Transverse colon (tissue), 4 donors: ENCODE measurements around the gene BOK.

ENCODE experiments used
- CTCF ChIP-seq, 5 experiments: fragments of 200-600 bp in 3 of 5; fragments of 450-650 bp in 2 of 5; sonication (generic) in 3 of 5; IDR thresholded peaks; 1 replicate in 2 of 5; 2 replicates in 3 of 5; pipeline ENCODE4 v1.5.1; 2016 to 2017; ENCODE audit warnings: antibody characterized with exemption in 5 of 5, inconsistent platforms in 3 of 5, mild to moderate bottlenecking in 2 of 5, moderate library complexity in 1 of 5
- POLR2AphosphoS5 ChIP-seq, 3 donors: sonication (generic); formaldehyde crosslinking; IDR thresholded peaks; one replicate each; pipeline ENCODE4 v1.6.1; 2016; ENCODE audit warnings: antibody characterized with exemption in 3 of 3

DNA sequence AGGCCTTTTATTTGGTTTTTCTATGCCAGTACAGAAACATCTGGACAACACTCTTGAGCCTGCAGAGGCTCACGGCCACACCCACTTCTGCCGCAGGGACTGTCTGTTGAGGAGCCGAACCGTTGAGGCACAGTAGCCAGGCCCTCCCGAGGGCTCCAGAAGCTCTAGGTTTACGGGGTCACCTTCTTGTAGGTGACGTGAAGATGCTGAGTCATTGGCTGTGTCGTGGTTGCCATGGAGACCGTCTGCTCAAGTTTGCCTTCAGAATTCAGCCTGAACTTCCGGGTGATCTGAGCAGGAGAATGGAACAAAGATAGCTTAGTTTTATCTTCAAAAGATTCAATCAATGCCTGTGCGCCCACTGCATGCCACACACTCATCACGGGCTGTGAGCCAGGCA is 25.9 kb downstream of the BOK start:
- TF ChIP-seq POLR2AphosphoS5 (IDR thresholded peaks at IDR 0.05) (no peak), CTCF (IDR thresholded peaks at IDR 0.05) (no peak)
